ENCODE measurements around the gene PBOV1. TPM values are rescaled to one million over a fixed set of nuclear protein-coding genes. Genes with fewer than 3 reads are reported as not detected.
"Not testable (repeated sequence)": the region's sequence is repeated elsewhere in the genome, so short reads cannot be mapped to it uniquely, and the experiment has no call there.

The PBOV1 gene
- total RNA-seq, 2 experiments from 2014 or later, result not detected

DNA sequence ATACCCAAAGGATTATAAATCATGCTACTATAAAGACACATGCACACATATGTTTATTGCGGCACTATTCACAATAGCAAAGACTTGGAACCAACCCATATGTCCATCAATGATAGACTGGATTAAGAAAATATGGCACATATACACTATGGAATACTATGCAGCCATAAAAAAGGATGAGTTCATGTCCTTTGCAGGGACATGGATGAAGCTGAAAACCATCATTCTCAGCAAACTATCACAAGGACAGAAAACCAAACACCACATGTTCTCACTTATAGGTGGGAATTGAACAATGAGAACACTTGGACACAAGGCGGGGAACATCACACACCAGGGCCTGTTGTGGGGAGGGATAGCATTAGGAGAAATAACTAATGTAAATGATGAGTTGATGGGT lies 5.8 kb downstream of the PBOV1 start:
- DNase-seq; H3K27ac Mint-ChIP-seq; H3K4me3 Mint-ChIP-seq; POLR2A ChIA-PET; CTCF ChIA-PET; H3K9me3 Mint-ChIP-seq; H3K36me3 Mint-ChIP-seq (ENCODE audit: low read depth); H3K4me1 Mint-ChIP-seq: not testable (repeated sequence)
- H3K27me3 Mint-ChIP-seq, result peaks cover 17% of the 10 kb centered on the region

DNA sequence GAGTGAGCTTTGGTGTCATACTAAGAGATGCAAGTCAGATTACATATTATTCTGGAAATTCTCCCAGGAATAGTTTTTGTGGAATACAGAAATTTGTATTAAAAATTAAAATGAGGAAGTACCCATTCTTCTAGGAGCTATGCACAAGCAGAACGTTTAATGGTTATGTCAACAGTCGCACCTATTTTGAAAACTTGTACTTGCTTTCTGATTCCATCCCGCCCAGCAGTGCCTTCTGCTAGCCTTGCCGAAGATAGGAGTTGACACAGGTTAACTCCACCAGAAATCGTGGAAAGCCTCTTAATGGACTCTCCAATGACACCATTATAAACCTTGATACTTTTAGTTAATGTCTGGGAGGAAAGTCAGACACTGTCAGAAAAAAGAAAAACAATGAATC lies 6.7 kb downstream of the PBOV1 start:
- no peaks in the 10 kb centered on the region for H3K9me3 Mint-ChIP-seq
- H3K36me3 Mint-ChIP-seq (ENCODE audit: low read depth), result no peaks in the 10 kb centered on the region
- no peak for DNase-seq
- ChIA-PET CTCF (no interaction called here), POLR2A (no interaction called here)
- H3K4me1 Mint-ChIP-seq, result no peaks in the 10 kb centered on the region
- peaks cover 19% of the 10 kb centered on the region for H3K27me3 Mint-ChIP-seq
- H3K4me3 Mint-ChIP-seq, result no peak overlapping the region
- H3K27ac Mint-ChIP-seq, result no peak overlapping the region

DNA sequence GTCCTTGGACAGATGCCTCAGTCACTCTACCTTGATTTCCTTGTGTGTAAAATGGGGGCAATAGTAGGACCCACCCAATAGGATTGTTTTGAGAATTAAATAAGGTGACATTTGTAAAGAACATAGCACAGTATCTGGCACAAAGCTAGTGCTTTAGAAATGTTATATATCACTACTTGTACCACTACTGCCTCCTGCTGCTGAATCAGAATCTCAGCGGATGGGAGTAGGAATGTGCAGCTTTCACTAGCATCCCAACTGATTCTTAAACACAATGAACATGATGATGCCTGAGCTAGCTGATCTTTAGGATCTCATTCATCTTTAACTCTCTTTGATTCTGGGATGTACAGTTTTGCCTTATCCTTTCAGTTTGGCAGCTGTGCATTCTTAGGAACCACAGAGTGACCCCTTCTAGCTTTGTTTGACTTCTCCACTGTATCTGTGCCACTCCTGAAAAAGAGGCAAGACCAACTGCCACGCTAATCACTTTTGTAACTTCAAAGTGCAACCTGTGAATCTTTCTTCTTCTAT lies 7.2 kb downstream of the PBOV1 start:
- H3K36me3 Mint-ChIP-seq (ENCODE audit: low read depth), result no peaks in the 10 kb centered on the region
- no peak overlapping the region for H3K4me3 Mint-ChIP-seq
- ChIA-PET POLR2A (no interaction called here), CTCF (no interaction called here)
- H3K4me1 Mint-ChIP-seq, result no peaks in the 10 kb centered on the region
- H3K9me3 Mint-ChIP-seq, result no peaks in the 10 kb centered on the region
- no peak for DNase-seq
- no peak overlapping the region for H3K27ac Mint-ChIP-seq
- H3K27me3 Mint-ChIP-seq, result peaks cover 20% of the 10 kb centered on the region

DNA sequence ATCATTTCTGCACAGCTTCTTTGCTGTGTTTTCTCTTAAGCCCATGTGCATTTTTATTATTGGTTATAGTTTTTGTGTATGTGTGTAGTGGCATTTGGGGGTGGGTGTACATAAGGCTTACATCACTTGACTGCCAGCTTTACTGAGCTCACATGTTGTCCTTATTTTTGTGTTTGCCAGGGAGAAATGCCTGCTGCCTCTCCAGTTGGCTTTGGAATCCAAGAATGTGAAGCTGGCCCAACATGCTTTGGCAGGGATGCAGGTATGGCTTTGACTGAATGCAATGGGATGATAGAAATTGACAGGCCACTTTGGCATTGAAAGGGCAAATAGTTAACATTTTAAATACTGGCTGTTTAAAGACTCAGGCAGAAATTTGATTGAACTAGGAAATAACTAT lies 11.4 kb downstream of the PBOV1 start:
- CTCF ChIA-PET, result no interaction called here
- no peak overlapping the region for H3K4me3 Mint-ChIP-seq
- no peak for DNase-seq
- no peak overlapping the region for H3K27ac Mint-ChIP-seq
- H3K4me1 Mint-ChIP-seq, result no peaks in the 10 kb centered on the region
- no peaks in the 10 kb centered on the region for H3K9me3 Mint-ChIP-seq
- POLR2A ChIA-PET, result no interaction called here
- H3K27me3 Mint-ChIP-seq, result peaks cover 21% of the 10 kb centered on the region
- H3K36me3 Mint-ChIP-seq (ENCODE audit: low read depth), result no peaks in the 10 kb centered on the region

DNA sequence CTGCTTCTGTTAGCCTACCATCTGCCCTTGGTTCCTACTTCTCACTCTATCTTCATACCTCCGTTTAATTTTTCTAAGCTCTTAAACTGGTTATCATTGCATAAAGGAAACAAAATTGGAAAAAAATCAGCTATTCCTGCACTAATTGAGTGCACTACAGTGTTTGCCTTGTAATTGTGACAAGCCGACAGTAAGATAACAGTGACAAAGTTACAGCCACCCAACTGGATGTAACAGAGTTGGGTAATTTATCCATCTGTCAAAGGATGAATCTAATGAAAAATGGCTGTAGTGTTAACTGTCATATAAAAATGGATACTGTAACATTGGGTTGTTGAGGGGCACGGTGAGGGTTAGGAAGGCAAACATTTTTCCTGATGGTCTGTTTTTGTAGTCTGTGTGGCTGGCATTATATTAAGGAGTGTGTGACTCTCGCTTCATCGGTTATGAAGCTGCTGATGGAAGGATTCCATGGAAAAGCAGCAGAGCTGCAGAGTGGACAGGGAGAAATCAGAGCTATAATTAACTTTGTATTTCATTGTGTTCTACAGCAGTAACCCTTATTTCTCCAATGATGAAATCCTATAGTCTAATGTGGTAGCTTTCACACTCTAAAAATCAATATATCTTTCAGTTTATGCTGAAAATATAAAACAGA lies 12.7 kb downstream of the PBOV1 start:
- ChIA-PET POLR2A (interaction anchor here (0.5 kb wide), 1 partner anchor 127 kb away, joined by 3 read pairs; no protein-coding TSS in a partner anchor), CTCF (no interaction called here)
- Mint-ChIP-seq H3K4me3 (no peak overlapping the region), H3K36me3 (ENCODE audit: low read depth) (no peaks in the 10 kb centered on the region), H3K9me3 (no peaks in the 10 kb centered on the region), H3K27me3 (peaks cover 21% of the 10 kb centered on the region), H3K27ac (no peak overlapping the region), H3K4me1 (no peaks in the 10 kb centered on the region)
- no peak for DNase-seq

DNA sequence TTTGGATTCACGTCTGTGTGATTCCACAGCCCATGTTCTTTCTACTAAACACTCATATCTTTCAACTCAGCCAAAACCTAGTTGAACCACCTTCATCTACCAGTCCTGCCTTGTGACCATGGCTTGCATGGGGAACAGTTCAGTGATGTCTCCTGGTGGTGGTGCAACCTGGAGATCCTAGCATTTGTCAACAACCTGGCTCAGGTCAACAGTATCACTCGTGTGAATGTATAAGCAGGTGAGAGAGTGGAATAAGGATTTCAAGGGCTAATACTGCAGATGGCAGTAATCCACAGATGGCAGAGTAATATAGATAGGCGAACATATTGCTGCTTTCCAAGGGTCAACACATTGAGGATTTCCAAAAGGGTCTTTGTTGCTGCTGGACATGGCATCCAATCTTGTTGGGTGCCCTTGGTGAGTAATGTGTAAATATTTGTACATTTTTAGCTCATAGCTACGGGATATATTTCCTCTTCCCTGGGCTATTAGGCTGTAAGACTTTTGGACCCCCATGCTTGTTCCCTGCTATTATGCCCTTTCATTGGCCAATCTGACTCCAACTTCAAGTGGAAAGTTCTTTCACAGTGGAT lies 13.4 kb downstream of the PBOV1 start:
- H3K4me1 Mint-ChIP-seq, result no peaks in the 10 kb centered on the region
- POLR2A ChIA-PET, result interaction anchor here (0.5 kb wide), 1 partner anchor 126 kb away, joined by 3 read pairs; no protein-coding TSS in a partner anchor
- CTCF ChIA-PET, result no interaction called here

DNA sequence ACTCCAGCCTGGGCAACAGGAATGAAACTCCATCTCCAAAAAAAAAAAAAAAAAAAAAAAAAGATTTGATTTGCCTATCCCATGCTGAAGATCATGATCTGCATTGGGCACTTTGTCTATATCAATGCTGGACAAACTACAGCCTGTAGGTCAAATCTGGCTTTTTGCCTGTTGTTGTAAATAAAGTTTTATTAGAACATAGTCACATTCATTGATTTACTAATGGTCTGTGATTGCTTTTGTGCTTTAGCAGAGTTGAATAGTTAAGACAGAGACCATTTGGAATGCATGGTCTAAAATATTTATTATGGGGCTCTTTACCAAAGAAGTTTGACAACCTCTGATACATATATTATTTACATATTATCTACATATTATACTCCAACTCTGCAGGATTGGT lies 14.0 kb downstream of the PBOV1 start:
- H3K4me1 Mint-ChIP-seq, result no peaks in the 10 kb centered on the region
- no peaks in the 10 kb centered on the region for H3K36me3 Mint-ChIP-seq (ENCODE audit: low read depth)
- DNase-seq, result no peak
- no peak overlapping the region for H3K27ac Mint-ChIP-seq
- H3K27me3 Mint-ChIP-seq, result peaks cover 23% of the 10 kb centered on the region
- ChIA-PET CTCF (no interaction called here), POLR2A (no interaction called here)
- no peak overlapping the region for H3K4me3 Mint-ChIP-seq
- no peaks in the 10 kb centered on the region for H3K9me3 Mint-ChIP-seq

More for the DNA sequence above, 13.4 kb downstream of the PBOV1 start:
- H3K27ac Mint-ChIP-seq, result no peak overlapping the region
- H3K36me3 Mint-ChIP-seq (ENCODE audit: low read depth), result no peaks in the 10 kb centered on the region
- no peaks in the 10 kb centered on the region for H3K9me3 Mint-ChIP-seq
- peaks cover 23% of the 10 kb centered on the region for H3K27me3 Mint-ChIP-seq
- no peak for DNase-seq
- no peak overlapping the region for H3K4me3 Mint-ChIP-seq

DNA sequence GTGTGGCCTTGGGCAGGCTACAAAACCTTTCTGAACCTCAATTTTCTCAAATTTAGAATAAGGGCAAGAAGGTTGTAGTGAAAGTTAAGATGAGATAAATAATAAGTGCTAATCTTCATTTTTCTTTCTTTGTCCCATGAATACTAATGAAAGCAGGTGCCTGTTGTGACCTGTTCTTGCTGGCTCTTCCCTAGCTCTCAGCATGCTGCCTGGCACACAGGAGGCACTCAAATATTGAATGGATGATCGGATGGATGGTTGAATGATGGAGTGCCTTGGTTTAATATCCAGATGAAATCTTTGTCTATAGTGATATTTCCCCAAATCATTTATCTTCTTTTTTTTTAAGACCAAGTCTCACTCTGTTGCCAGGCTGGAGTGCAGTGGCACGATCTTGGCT lies 15.0 kb downstream of the PBOV1 start:
- Mint-ChIP-seq H3K9me3 (no peaks in the 10 kb centered on the region), H3K27ac (no peak overlapping the region), H3K4me1 (no peaks in the 10 kb centered on the region), H3K27me3 (peaks cover 18% of the 10 kb centered on the region), H3K4me3 (no peak overlapping the region), H3K36me3 (ENCODE audit: low read depth) (no peaks in the 10 kb centered on the region)
- DNase-seq, result no peak
- POLR2A ChIA-PET, result no interaction called here
- CTCF ChIA-PET, result no interaction called here

DNA sequence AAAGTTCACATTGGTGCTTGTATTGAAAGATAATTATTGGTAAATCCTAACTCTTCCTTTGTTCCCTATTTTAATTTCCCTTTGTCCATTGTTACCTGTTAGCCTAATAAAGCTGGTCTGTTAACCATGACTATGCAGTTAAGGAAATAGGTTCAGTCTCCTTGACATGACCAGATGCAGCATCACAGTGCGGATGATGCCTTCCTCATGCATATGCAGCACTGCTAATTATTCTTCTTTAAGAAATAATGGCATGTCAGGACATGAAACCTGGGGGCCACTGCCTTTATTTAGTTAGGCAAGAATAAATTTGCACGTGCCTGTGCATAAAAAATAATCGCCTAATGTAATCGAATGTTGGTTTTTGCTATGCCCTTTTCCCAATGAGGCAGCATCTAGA lies 16.5 kb downstream of the PBOV1 start:
- CTCF ChIA-PET, result no interaction called here
- H3K9me3 Mint-ChIP-seq, result no peaks in the 10 kb centered on the region
- H3K27me3 Mint-ChIP-seq, result peaks cover 16% of the 10 kb centered on the region
- POLR2A ChIA-PET, result no interaction called here
- DNase-seq, result no peak
- no peak overlapping the region for H3K27ac Mint-ChIP-seq
- no peaks in the 10 kb centered on the region for H3K4me1 Mint-ChIP-seq
- no peaks in the 10 kb centered on the region for H3K36me3 Mint-ChIP-seq (ENCODE audit: low read depth)
- no peak overlapping the region for H3K4me3 Mint-ChIP-seq

DNA sequence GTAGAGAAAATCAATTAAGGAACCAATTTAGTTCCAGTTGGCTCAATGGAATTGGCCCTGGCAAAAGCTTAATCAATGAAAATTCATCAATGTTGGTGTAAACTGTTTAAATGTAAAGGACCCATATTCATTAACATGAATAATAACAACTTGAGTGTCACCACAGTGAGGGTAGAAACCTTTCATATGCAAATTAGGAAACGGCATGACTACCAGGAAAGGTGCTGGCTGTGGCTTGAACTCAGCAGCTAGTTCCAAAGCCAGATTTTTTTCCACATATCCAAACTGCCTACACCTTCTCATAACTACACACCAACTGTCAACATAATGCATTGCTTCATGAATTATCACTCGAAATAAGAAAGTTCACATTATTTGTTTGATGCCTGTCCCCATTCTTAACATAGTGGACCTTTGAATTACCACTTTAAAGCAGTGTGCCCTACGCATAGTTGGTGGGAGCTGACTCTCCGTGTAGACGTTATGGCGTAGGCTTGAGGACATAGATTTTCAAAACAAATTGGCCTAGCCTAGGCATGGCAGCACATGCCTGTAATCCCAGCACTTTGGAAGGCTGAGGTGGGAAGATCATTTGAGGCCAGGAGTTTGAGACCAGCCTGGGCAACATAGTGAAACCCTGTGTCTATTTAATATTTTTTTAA lies 19.7 kb downstream of the PBOV1 start:
- no peaks in the 10 kb centered on the region for H3K9me3 Mint-ChIP-seq
- no peak for DNase-seq
- POLR2A ChIA-PET, result no interaction called here
- no peaks in the 10 kb centered on the region for H3K4me1 Mint-ChIP-seq
- no peak overlapping the region for H3K27ac Mint-ChIP-seq
- H3K4me3 Mint-ChIP-seq, result no peak overlapping the region
- CTCF ChIA-PET, result no interaction called here
- no peaks in the 10 kb centered on the region for H3K36me3 Mint-ChIP-seq (ENCODE audit: low read depth)
- peaks cover 4% of the 10 kb centered on the region for H3K27me3 Mint-ChIP-seq

DNA sequence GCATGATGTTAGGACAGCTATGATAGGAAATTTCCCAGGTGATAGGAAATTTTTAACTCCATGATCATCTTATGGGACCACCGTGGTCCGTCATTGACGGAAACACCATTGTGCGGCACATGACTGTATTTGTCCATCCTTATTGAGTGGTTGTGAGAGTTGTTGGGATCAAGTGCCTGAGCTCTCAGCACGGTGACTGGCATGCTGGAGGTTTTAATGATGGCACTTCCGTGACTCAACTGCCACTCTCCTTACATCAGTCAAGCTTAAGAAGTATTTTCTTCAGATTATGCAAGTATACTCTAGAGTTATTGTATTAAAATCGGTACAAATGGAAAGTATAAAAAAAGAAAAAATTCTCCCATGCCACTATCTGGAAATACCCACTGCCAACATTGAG lies 20.7 kb downstream of the PBOV1 start:
- CTCF ChIA-PET, result interaction anchor here (0.7 kb wide), 1 partner anchor 121 kb away, joined by 4 read pairs; no protein-coding TSS in a partner anchor
- no peak overlapping the region for H3K4me3 Mint-ChIP-seq
- POLR2A ChIA-PET, result no interaction called here
- no peaks in the 10 kb centered on the region for H3K36me3 Mint-ChIP-seq (ENCODE audit: low read depth)
- H3K27me3 Mint-ChIP-seq, result peaks cover 4% of the 10 kb centered on the region
- H3K4me1 Mint-ChIP-seq, result no peaks in the 10 kb centered on the region
- H3K9me3 Mint-ChIP-seq, result no peaks in the 10 kb centered on the region
- no peak for DNase-seq
- H3K27ac Mint-ChIP-seq, result no peak overlapping the region

DNA sequence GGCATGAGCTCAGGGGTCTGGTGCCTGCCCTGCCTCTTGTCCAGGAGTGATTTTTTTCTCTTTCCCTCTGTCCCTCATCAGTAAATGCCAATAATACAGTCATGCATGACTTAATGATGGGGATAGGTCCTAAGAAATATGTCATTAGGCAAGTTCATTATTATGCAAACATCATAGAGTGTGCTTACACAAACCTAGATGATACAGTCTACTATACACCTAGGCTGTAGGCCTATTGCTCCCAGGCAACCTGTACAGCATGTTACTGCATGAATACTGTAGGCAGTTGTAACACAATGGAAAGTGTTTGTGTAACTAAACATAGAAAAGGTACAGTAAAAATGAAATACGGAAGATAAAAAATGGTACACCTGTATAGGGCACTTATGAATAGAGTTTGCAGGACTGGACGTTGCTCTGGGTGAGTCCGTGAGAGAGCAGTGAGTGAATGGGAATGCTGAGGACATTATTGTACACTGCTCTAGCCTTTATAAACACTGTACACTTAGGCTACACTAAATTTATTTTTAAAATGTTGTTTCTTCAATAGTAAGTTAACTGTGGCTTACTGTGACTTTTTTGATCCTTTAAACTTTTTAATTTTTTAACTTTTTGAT lies 22.1 kb downstream of the PBOV1 start:
- Mint-ChIP-seq H3K9me3 (no peaks in the 10 kb centered on the region), H3K4me1 (no peaks in the 10 kb centered on the region), H3K27me3 (peaks cover 3% of the 10 kb centered on the region), H3K27ac (no peak overlapping the region), H3K36me3 (ENCODE audit: low read depth) (no peaks in the 10 kb centered on the region), H3K4me3 (no peak overlapping the region)
- CTCF ChIA-PET, result no interaction called here
- POLR2A ChIA-PET, result no interaction called here
- no peak for DNase-seq

DNA sequence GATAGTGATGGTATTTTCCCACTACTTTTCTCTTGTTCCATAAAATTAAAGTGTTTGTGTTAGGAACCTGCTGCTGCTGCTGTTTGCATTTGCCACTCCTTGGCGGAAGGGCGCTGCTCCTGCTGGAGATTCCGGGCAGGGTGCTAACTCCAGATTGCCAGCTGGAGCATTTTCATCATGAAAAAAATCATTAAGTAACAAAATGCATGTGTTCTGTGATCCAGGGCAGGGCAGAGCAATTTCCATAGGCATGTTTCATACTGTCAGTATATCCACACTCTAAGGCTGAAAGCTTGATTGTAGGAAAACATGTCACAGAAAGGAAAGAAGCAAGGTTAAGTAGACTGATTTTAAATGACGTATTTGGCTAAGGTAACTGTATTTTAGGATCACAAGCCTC lies 24.0 kb downstream of the PBOV1 start:
- Mint-ChIP-seq H3K4me3 (no peak overlapping the region), H3K27ac (no peak overlapping the region), H3K27me3 (no peaks in the 10 kb centered on the region), H3K9me3 (no peaks in the 10 kb centered on the region), H3K36me3 (ENCODE audit: low read depth) (no peaks in the 10 kb centered on the region), H3K4me1 (no peaks in the 10 kb centered on the region)
- POLR2A ChIA-PET, result no interaction called here
- CTCF ChIA-PET, result interaction anchor here (0.7 kb wide), 1 partner anchor 1567 kb away, joined by 3 read pairs; no protein-coding TSS in a partner anchor
- DNase-seq, result no peak
